Transverse colon (tissue), 4 donors: ENCODE measurements around the gene FLG2. TPM values are rescaled to one million over a fixed set of nuclear protein-coding genes. Genes with fewer than 3 reads are reported as not detected.
"Not testable (repeated sequence)": the region's sequence is repeated elsewhere in the genome, so short reads cannot be mapped to it uniquely, and the experiment has no call there.

Experiments
- DNase-seq: peaks from one replicate; pipeline ENCODE4 v3.0.0-alpha.2; 2019
- H3K27ac ChIP-seq, 4 donors: fragments of 200-600 bp; sonication (generic); 2 replicates each; pipeline ENCODE4 v1.5.1; 2016 to 2018; ENCODE audit warnings: inconsistent platforms in 4 of 4
- H3K27me3 ChIP-seq: fragments of 200-600 bp; sonication (generic); 2 replicates; pipeline ENCODE4 v1.5.1; 2017; ENCODE audit warnings: inconsistent platforms
- H3K36me3 ChIP-seq, 4 donors: fragments of 200-600 bp; sonication (generic); 2 replicates each; pipeline ENCODE4 v1.5.1; 2017 to 2019; ENCODE audit warnings: inconsistent platforms in 4 of 4
- H3K4me1 ChIP-seq, 4 donors: fragments of 200-600 bp; sonication (generic); 2 replicates each; pipeline ENCODE4 v1.5.1; 2017 to 2020; ENCODE audit warnings: inconsistent platforms in 4 of 4
- H3K4me3 ChIP-seq, 4 donors: fragments of 200-600 bp; sonication (generic); 1 replicate in 1 of 4; 2 replicates in 3 of 4; pipeline versions ENCODE4 v1.5.1 to v1.6.1; 2017 to 2019; ENCODE audit warnings: inconsistent platforms in 4 of 4
- H3K9me3 ChIP-seq, 2 donors: fragments of 200-600 bp; sonication (generic); 2 replicates each; pipeline ENCODE4 v1.5.1; 2017 to 2019; ENCODE audit warnings: inconsistent platforms in 2 of 2
- WGBS, 2 donors: methylation state at CpG; one replicate each; pipeline ENCODE4 v1.1.5; 2018; ENCODE audit warnings: low coverage in 1 of 2; 5-methylcytosine and 5-hydroxymethylcytosine counted together
- in situ Hi-C, 4 donors: fragments of 200-750 bp; cut with MboI; loops; one replicate each; pipeline versions ENCODE4 v1.15.0 to v1.15.1; 2017; ENCODE audit warnings: low sequenced_read_pairs in 3 of 4, low pct_ligation_motif_present in 1 of 4, low pct_unique_long_range_greater_than_20kb in 1 of 4
- intact Hi-C: fragments of 100-400 bp; cut with DNase I; formaldehyde crosslinking; loops from one replicate; pipeline ENCODE4 v1.15.1; 2023; ENCODE audit warnings: low total_unique reads
- small RNA-seq, 4 donors: library from RNA; depleted of rRNA; stranded (forward); fragments of <200 nt; gene quantifications; one replicate each; pipeline ENCODE3, GENCODE V24; 2016
- total RNA-seq, 4 donors: library from RNA; depleted of rRNA; stranded (reverse); fragments of >200 nt; gene quantifications; one replicate each; pipeline ENCODE4 v1.1.0, GENCODE V29; 2016

The FLG2 gene
- total RNA-seq, 4 donors from 2014 or later: not detected

GRCh38 chr1:152307970-152308369 lies 51.8 kb downstream of the FLG2 start:
- in situ Hi-C loops, H3K9me3 ChIP-seq, H3K4me3 ChIP-seq, H3K27ac ChIP-seq, DNase-seq, H3K4me1 ChIP-seq, intact Hi-C loops, H3K36me3 ChIP-seq, H3K27me3 ChIP-seq: not testable (repeated sequence)
- WGBS, 2 donors: 88% methylated on average over 8 of the region's 8 CpGs; no CpG with 5 or more reads in 1 of the 2 donors

- H3K27ac ChIP-seq, H3K4me1 ChIP-seq, DNase-seq, H3K9me3 ChIP-seq, H3K4me3 ChIP-seq, in situ Hi-C loops, H3K36me3 ChIP-seq, intact Hi-C loops, H3K27me3 ChIP-seq: not testable (repeated sequence)
- WGBS, 2 donors: 93% methylated on average over 10 of the region's 10 CpGs; no CpG with 5 or more reads in 1 of the 2 donors
Measured at GRCh38 chr1:152306123-152306522, 53.7 kb downstream of the FLG2 start.

GRCh38 chr1:152304773-152305172 lies 55.0 kb downstream of the FLG2 start:
- in situ Hi-C loops, H3K4me1 ChIP-seq, H3K9me3 ChIP-seq, H3K4me3 ChIP-seq, intact Hi-C loops, H3K36me3 ChIP-seq, DNase-seq, H3K27me3 ChIP-seq, H3K27ac ChIP-seq: not testable (repeated sequence)
- WGBS, 2 donors: 92% methylated on average over 9 of the region's 12 CpGs; no CpG with 5 or more reads in 1 of the 2 donors

GRCh38 chr1:152303139-152303872 lies 56.5 kb downstream of the FLG2 start:
- 92 to 95% methylated on average over 4 to 22 of the region's 25 CpGs for WGBS, 2 donors
- not testable (repeated sequence) for H3K9me3 ChIP-seq, H3K4me1 ChIP-seq

More at GRCh38 chr1:152303139-152303872, 56.5 kb downstream of the FLG2 start:
- H3K27ac ChIP-seq, H3K27me3 ChIP-seq, H3K4me3 ChIP-seq, DNase-seq, intact Hi-C loops, in situ Hi-C loops, H3K36me3 ChIP-seq: not testable (repeated sequence)

Small RNA genes lying within 50 kb of the gene (small RNA-seq; reads per million reads assigned to genes)
- gene HMGN3P1: 0 reads per million in 4 donors

Other genes with a start within 250 kb of the FLG2 start
- gene TCHH, start 244.6 kb downstream of the FLG2 start, total RNA-seq: under 1 TPM in 1 of 4 donors, not detected in 3; under 0.01 TPM
- not detected for gene RPTN, start 200.8 kb downstream of the FLG2 start, total RNA-seq
- not detected for gene HRNR, start 135.8 kb downstream of the FLG2 start, total RNA-seq
- not detected for gene FLG, start 34.8 kb downstream of the FLG2 start, total RNA-seq
- not detected for gene CRNN, start 54.3 kb upstream of the FLG2 start, total RNA-seq
- gene LCE5A, start 150.8 kb upstream of the FLG2 start, total RNA-seq: not detected
- gene CRCT1, start 154.5 kb upstream of the FLG2 start, total RNA-seq: not detected
- gene LCE3E, start 206.8 kb upstream of the FLG2 start, total RNA-seq: not detected
- gene LCE3D, start 220.5 kb upstream of the FLG2 start, total RNA-seq: not detected
- not detected for gene LCE3C, start 240.2 kb upstream of the FLG2 start, total RNA-seq